ENCODE data around the gene IFT27.

IFT27 gene

DNA sequence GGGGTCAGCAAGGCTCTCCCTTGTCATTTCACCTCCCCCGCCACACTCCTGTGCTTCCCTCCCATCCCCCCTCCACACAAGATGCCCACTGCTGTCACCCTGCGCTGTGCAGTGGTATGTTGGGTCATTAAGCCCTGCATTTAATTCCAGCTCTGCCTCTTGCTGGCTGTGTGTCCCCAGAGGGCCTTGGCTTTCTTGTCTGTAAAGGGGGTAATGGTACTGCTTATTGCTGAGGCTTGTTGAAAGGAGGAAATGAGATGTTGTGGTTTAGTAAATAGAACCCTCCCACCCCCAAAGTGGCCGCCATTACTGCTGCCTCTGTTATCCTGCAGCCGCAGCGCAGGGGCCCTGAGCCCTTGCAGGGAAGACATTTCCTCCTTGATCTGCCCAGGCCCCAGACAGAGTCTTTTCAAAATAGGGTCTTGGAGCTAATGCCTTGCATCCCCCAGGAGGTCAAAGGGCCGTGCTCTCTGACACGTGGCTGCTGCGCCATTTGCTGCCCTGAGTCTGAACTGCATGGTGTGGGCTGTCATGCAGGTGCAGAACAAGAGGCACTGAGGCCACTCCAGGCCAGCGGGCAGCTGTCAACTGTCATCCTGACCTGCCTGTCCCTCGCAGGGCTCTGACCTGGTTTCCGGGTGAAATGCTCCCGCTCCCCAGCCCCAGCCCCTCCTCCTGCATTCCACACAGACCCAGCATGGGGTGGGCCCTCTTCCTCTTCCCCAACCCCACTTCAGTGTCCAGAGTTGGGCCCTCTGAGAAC is 22.2 kb upstream of the IFT27 start:
- Histone ChIP-seq H3K27ac (ENCODE audit: low read depth, low read length) (no peak overlapping the region), H3K9me3 (ENCODE audit: control insufficient read depth in 5 of 5, low read length in 5 of 5) (no peaks in the 10 kb centered on the region), H3K4me3 (ENCODE audit: low read depth in 1 of 5, low read length in 5 of 5) (no peak overlapping the region), H3K9ac (ENCODE audit: low read length in 5 of 5) (no peak overlapping the region), H3K36me3 (ENCODE audit: control insufficient read depth in 5 of 5, insufficient read depth in 5 of 5, low read length in 5 of 5) (no peaks in the 10 kb centered on the region), H3K4me1 (ENCODE audit: control insufficient read depth in 5 of 5, insufficient read depth in 5 of 5, low read length in 5 of 5) (no peaks in the 10 kb centered on the region), H3K27me3 (ENCODE audit: control insufficient read depth in 5 of 5, insufficient read depth in 4 of 5, low read length in 5 of 5) (peaks cover 6 to 14% (median 14%) of the 10 kb centered on the region in 5 donors)

DNA sequence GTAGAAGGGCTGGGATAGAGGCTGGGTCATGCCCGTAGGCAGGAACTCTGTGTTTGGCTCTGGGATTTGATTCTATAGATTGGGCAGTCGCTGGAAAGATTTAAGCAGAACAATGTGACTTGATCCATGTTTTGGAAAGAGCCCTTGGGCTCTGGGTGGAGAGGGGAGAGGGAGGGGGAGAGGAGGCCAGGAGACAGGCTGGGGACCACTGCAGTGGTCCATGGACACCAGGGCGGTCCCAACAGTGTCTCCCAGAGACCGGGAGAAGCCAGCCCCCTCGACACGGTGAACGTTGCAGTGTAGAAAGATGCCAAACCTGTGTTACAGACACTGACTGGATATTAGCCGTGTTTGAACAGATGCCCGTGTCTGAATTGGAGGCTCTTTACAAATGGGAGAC is 21.5 kb upstream of the IFT27 start:
- H3K36me3 ChIP-seq (ENCODE audit: control insufficient read depth in 5 of 5, insufficient read depth in 5 of 5, low read length in 5 of 5) = no peaks in the 10 kb centered on the region
- H3K27me3 ChIP-seq (ENCODE audit: control insufficient read depth in 5 of 5, insufficient read depth in 4 of 5, low read length in 5 of 5) = peaks cover 6 to 14% (median 11%) of the 10 kb centered on the region in 5 donors
- no peak overlapping the region for H3K4me3 ChIP-seq (ENCODE audit: low read depth in 1 of 5, low read length in 5 of 5)
- no peak overlapping the region for H3K27ac ChIP-seq (ENCODE audit: low read depth, low read length)
- H3K9ac ChIP-seq (ENCODE audit: low read length in 5 of 5) = no peak overlapping the region
- H3K9me3 ChIP-seq (ENCODE audit: control insufficient read depth in 5 of 5, low read length in 5 of 5) = no peaks in the 10 kb centered on the region
- H3K4me1 ChIP-seq (ENCODE audit: control insufficient read depth in 5 of 5, insufficient read depth in 5 of 5, low read length in 5 of 5) = no peaks in the 10 kb centered on the region

DNA sequence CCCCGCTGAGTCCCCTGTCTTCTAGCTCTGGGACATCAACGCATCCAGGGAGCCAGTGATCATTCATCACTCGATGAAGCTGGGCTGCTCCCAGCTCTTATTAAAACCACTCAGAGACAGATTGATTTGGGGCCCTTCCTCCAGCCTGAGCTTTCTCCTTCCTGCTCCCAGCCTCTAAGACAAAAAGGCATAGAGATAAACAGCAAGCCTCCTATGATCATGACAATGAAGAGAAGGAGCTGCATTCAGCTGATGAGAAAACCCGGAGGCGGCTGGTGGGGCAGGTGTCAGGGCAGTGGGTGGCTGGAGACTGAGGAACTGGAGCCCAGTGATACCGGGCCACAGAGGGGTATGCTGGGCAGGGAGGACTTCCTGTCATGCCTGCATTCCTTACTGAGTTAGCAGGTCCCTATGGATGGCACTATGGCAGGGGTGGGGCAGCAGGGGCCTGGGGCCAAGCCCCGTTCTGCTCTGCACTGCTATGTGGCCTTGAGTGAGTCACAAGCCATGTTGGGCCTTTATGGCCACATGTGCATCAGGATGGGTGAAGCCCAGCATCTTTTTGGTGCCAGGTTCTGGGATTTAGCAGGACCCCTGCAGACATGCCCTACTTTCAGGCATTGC is 20.7 kb upstream of the IFT27 start:
- Histone ChIP-seq H3K4me1 (ENCODE audit: control insufficient read depth in 5 of 5, insufficient read depth in 5 of 5, low read length in 5 of 5) (no peaks in the 10 kb centered on the region), H3K4me3 (ENCODE audit: low read depth in 1 of 5, low read length in 5 of 5) (no peak overlapping the region), H3K27me3 (ENCODE audit: control insufficient read depth in 5 of 5, insufficient read depth in 4 of 5, low read length in 5 of 5) (peaks cover 6 to 14% (median 11%) of the 10 kb centered on the region in 5 donors), H3K36me3 (ENCODE audit: control insufficient read depth in 5 of 5, insufficient read depth in 5 of 5, low read length in 5 of 5) (no peaks in the 10 kb centered on the region), H3K9ac (ENCODE audit: low read length in 5 of 5) (no peak overlapping the region), H3K9me3 (ENCODE audit: control insufficient read depth in 5 of 5, low read length in 5 of 5) (no peaks in the 10 kb centered on the region), H3K27ac (ENCODE audit: low read depth, low read length) (no peak overlapping the region)

DNA sequence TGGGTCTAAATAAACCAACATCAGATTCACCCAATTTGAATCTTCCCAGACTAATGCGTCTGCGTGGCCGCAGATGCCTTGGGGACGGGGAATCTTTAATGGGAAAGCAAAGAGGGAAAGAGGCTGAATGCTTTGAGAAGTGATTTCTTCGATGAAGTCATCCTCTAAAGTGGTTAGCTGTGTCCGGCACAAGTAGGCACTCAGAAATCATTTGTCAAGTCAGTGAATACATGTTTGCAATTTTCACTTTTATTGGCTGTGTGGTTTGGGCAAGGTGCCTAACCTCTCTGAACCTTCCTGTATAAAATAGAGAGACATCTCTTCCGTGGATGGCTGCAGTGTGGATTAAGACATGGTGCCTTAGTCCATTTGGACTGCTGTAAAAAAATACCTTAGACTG is 19.7 kb upstream of the IFT27 start:
- Histone ChIP-seq H3K27me3 (ENCODE audit: control insufficient read depth in 5 of 5, insufficient read depth in 4 of 5, low read length in 5 of 5) (peaks cover 8 to 21% (median 17%) of the 10 kb centered on the region in 5 donors), H3K9me3 (ENCODE audit: control insufficient read depth in 5 of 5, low read length in 5 of 5) (no peaks in the 10 kb centered on the region), H3K4me1 (ENCODE audit: control insufficient read depth in 5 of 5, insufficient read depth in 5 of 5, low read length in 5 of 5) (no peaks in the 10 kb centered on the region), H3K9ac (ENCODE audit: low read length in 5 of 5) (no peak overlapping the region), H3K27ac (ENCODE audit: low read depth, low read length) (no peak overlapping the region), H3K36me3 (ENCODE audit: control insufficient read depth in 5 of 5, insufficient read depth in 5 of 5, low read length in 5 of 5) (no peaks in the 10 kb centered on the region), H3K4me3 (ENCODE audit: low read depth in 1 of 5, low read length in 5 of 5) (no peak overlapping the region)

DNA sequence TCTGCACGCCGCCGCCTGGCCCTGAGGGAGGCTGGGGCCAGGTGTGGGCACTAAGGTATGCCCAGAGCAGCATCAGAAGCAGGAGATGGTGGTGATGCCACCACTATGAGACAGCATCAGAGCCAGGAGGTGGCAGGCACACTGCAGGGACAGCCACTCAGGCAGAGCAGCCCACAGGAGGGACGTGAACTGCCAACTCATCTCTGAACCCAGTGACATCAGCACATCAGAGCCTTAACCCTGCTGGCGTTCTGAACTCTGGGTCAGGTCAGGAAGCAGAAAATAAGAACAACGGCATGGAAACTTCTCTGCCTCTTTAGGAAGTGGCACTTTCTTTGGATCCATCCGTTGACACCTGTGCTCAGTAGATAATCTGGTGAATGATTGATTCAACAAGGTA is 14.7 kb upstream of the IFT27 start:
- Histone ChIP-seq H3K27me3 (ENCODE audit: control insufficient read depth in 5 of 5, insufficient read depth in 4 of 5, low read length in 5 of 5) (peaks cover 18 to 33% (median 24%) of the 10 kb centered on the region in 5 donors), H3K36me3 (ENCODE audit: control insufficient read depth in 5 of 5, insufficient read depth in 5 of 5, low read length in 5 of 5) (no peaks in the 10 kb centered on the region), H3K9ac (ENCODE audit: low read length in 5 of 5) (no peak overlapping the region), H3K4me1 (ENCODE audit: control insufficient read depth in 5 of 5, insufficient read depth in 5 of 5, low read length in 5 of 5) (no peaks in the 10 kb centered on the region), H3K9me3 (ENCODE audit: control insufficient read depth in 5 of 5, low read length in 5 of 5) (no peaks in the 10 kb centered on the region), H3K4me3 (ENCODE audit: low read depth in 1 of 5, low read length in 5 of 5) (no peak overlapping the region), H3K27ac (ENCODE audit: low read depth, low read length) (no peak overlapping the region)

DNA sequence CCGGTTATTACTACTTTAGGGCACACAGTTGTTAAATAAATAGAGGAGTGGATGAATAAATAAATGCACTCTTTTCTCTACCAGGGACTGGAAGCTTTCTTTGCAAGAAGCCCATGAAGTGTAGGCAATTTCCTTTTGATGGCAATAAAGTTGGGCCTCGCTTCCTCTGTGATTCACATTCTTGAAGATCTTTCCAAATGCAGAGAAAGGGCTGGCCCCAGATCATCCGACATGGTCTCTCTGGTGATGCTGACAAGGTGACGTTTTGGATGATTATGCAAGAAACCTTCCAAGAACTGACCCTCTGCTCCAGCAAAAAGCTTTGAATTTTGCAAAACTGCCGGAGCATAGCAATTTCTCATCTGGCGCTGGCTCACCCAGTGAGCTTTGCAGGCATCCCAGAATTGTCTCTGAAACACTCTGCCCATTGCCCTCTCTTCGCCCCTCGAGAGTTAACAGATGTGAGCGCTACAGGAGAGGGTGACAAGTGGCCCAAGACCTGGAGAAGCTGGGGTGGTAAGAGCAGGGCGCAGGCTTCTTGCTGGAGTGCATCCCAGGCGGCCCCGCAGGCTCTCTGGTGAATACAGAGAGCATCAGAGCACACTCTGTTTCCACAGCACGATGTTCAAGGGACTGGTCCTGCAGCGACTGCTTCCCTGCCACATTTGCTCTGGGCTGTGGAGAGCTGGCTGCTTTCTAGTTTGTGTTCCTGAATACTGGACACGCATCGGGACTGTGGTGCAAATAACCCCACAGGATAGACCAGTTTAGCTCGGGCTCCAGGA is 11.5 kb upstream of the IFT27 start:
- Histone ChIP-seq H3K27ac (ENCODE audit: low read depth, low read length) (no peak overlapping the region), H3K27me3 (ENCODE audit: control insufficient read depth in 5 of 5, insufficient read depth in 4 of 5, low read length in 5 of 5) (peaks cover 22 to 43% (median 24%) of the 10 kb centered on the region in 5 donors), H3K9me3 (ENCODE audit: control insufficient read depth in 5 of 5, low read length in 5 of 5) (no peaks in the 10 kb centered on the region), H3K36me3 (ENCODE audit: control insufficient read depth in 5 of 5, insufficient read depth in 5 of 5, low read length in 5 of 5) (no peaks in the 10 kb centered on the region), H3K4me1 (ENCODE audit: control insufficient read depth in 5 of 5, insufficient read depth in 5 of 5, low read length in 5 of 5) (peaks cover 0 to 1% (median 0%) of the 10 kb centered on the region in 5 donors), H3K9ac (ENCODE audit: low read length in 5 of 5) (no peak overlapping the region), H3K4me3 (ENCODE audit: low read depth in 1 of 5, low read length in 5 of 5) (no peak overlapping the region)

DNA sequence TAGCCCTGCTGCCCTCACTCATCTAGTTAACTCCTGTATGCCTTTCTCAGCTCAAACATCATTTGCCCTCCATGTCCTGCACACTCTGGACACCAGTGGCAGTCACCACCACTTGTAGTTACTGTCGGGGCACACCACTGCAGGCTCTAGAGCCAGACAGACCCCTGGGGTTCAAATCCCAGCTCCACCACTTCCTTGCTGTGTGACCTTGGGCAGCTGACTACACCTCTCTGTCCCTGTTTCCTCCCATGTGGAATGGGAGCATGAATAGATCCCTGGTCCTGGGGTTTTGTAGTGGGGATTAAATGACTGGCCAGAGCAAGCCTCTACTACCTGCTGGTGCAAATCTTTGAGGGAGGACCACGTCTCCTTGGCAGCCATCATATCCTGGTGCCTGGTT is 7.8 kb upstream of the IFT27 start:
- Histone ChIP-seq H3K9me3 (ENCODE audit: control insufficient read depth in 5 of 5, low read length in 5 of 5) (no peaks in the 10 kb centered on the region), H3K27ac (ENCODE audit: low read depth, low read length) (no peak overlapping the region), H3K9ac (ENCODE audit: low read length in 5 of 5) (no peak overlapping the region), H3K4me1 (ENCODE audit: control insufficient read depth in 5 of 5, insufficient read depth in 5 of 5, low read length in 5 of 5) (peaks cover 0 to 11% (median 8%) of the 10 kb centered on the region in 5 donors), H3K4me3 (ENCODE audit: low read depth in 1 of 5, low read length in 5 of 5) (no peak overlapping the region), H3K36me3 (ENCODE audit: control insufficient read depth in 5 of 5, insufficient read depth in 5 of 5, low read length in 5 of 5) (no peaks in the 10 kb centered on the region), H3K27me3 (ENCODE audit: control insufficient read depth in 5 of 5, insufficient read depth in 4 of 5, low read length in 5 of 5) (peaks cover 11 to 28% (median 17%) of the 10 kb centered on the region in 5 donors)

DNA sequence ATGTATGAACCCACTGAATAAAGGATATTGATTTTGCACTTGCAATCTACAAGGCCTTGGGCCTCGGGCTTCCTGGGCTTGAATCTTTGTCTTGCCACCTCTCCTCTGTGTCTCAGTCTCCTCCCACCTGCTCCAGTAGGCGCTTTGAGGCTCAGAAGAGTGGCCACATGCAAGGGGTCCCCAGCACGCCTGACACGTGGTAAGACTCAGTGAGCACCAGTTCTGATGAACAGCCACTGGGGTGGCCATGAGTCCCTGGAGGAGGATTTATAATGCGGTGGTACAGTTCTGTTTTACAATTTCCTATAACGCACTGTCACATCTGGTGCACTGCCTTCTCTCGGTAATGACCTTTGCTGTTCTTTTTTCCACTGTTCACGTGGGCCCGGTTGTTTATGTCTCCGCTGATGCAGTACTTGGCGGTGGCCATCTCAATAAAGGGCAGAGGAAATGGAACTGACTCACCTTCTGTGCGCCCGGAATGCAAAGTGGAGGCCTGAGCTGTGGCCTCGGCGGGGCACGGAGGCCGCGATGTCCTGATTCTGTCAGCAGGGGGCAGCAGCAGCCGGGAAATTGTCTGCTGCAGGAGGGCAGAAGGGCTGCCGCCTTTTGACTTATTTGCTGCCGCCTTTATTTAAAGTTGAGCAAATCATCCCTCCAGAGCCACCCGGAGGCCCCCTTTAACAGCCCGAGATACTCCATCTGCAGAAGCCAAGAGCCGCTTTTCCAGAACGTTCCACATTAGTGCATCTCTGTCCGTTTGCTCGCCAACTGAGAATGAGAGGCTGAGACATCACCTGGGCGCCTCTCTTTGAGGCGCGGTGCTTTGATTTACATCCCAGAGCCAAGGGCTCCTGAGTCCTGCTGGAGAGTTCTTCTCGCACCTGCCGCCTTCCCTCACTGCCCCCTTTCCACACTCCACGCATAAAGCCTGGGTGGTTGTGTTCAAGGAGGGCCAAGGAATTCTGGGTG is 6.0 kb upstream of the IFT27 start:
- H3K27ac ChIP-seq (ENCODE audit: low read depth, low read length) = no peak overlapping the region
- no peaks in the 10 kb centered on the region for H3K36me3 ChIP-seq (ENCODE audit: control insufficient read depth in 5 of 5, insufficient read depth in 5 of 5, low read length in 5 of 5)
- H3K4me3 ChIP-seq (ENCODE audit: low read depth in 1 of 5, low read length in 5 of 5) = no peak overlapping the region
- peaks cover 4 to 21% (median 13%) of the 10 kb centered on the region in 5 donors for H3K27me3 ChIP-seq (ENCODE audit: control insufficient read depth in 5 of 5, insufficient read depth in 4 of 5, low read length in 5 of 5)
- H3K9ac ChIP-seq (ENCODE audit: low read length in 5 of 5) = peak overlapping the region in 2 of 5 donors; percentile 49 to 57
- H3K4me1 ChIP-seq (ENCODE audit: control insufficient read depth in 5 of 5, insufficient read depth in 5 of 5, low read length in 5 of 5) = peaks cover 0 to 11% (median 8%) of the 10 kb centered on the region in 5 donors
- H3K9me3 ChIP-seq (ENCODE audit: control insufficient read depth in 5 of 5, low read length in 5 of 5) = no peaks in the 10 kb centered on the region

DNA sequence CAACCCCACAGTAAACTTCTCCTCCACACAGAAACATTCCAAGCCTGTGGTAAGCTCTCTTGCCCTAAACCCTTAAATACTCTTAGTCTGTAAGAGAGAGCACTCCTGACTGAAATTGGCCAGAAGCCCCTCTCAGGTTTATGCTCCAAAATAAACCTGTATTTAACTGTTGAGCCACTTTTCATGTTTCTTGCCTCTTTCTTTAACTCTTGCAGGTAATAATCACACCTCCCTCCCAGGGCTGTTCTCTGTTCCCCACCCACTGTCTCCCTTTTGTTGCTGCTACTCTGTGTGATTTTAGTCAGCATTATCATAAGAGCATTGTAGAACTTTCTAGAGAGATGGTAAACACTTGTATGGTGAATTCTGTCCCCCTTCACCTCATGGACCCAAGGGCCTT is 2.1 kb upstream of the IFT27 start:
- Histone ChIP-seq H3K4me1 (ENCODE audit: control insufficient read depth in 5 of 5, insufficient read depth in 5 of 5, low read length in 5 of 5) (peaks cover 9 to 27% (median 23%) of the 10 kb centered on the region in 5 donors), H3K27me3 (ENCODE audit: control insufficient read depth in 5 of 5, insufficient read depth in 4 of 5, low read length in 5 of 5) (peaks cover 0 to 3% (median 0%) of the 10 kb centered on the region in 5 donors), H3K9me3 (ENCODE audit: control insufficient read depth in 5 of 5, low read length in 5 of 5) (no peaks in the 10 kb centered on the region), H3K4me3 (ENCODE audit: low read depth in 1 of 5, low read length in 5 of 5) (no peak overlapping the region), H3K36me3 (ENCODE audit: control insufficient read depth in 5 of 5, insufficient read depth in 5 of 5, low read length in 5 of 5) (no peaks in the 10 kb centered on the region), H3K27ac (ENCODE audit: low read depth, low read length) (no peak overlapping the region), H3K9ac (ENCODE audit: low read length in 5 of 5) (no peak overlapping the region)
